Heart left ventricle (tissue), 13 donors: ENCODE data around the gene MAPK8IP3.

Experiments
- CTCF ChIP-seq, 12 donors: fragments of 200-600 bp; sonication (generic) in 4 of 12; IDR thresholded peaks; one replicate each; pipeline versions ENCODE4 v1.5.0 to v1.8.0; 2018 to 2022; ENCODE audit warnings: antibody characterized with exemption in 12 of 12, mild to moderate bottlenecking in 5 of 12
- POLR2A ChIP-seq, 2 donors: fragments of 450-650 bp; IDR thresholded peaks; one replicate each; pipeline ENCODE4 v1.6.1; 2017; ENCODE audit warnings: antibody characterized with exemption in 2 of 2, mild to moderate bottlenecking in 2 of 2, moderate library complexity in 2 of 2
- donor health status: ischemic (EF 13 %, LVEDD 7.1; RV severe dilation, severe dysfunction).
- donor health status: DM: no; HTN: yes; CAD: no.
- donor health status: DM: no; HTN: no; CAD: no.
- donor health status: ischemic (EF 25% LVEDD 6.9; RV normal size, moderate dysfunction).
- donor health status: ischemic (EF 25% LVEDD 5.7; RV mildly dilated, moderate dysfunction).
- donor health status: ischemic (EF 35%, LVEDD 5.7; RV mildly dilated, moderate dysfunction).
- donor health status: nonischemic (EF 11% LVEDD 7.7; RV severe dilation, severe dysfunction).
- donor health status: DM: yes; HTN: yes; CAD: no.
- donor health status: PGD.
- donor health status: ischemic (EF 29% LVEDD 5.4; RV normal size, mild dysfunction).
- donor health status: nonischemic (EF 23%, LVEDD 6.1; RV moderate dilation, normal function).

GRCh38 chr16:1752853-1753252 is 46.9 kb downstream of the MAPK8IP3 start:
- TF ChIP-seq CTCF (IDR thresholded peaks at IDR 0.05) (no peak), POLR2A (IDR thresholded peaks at IDR 0.05) (no peak)
